WERI-Rb-1 (cell line): Measurements from ENCODE around the gene AGT.

Experiments
- DNase-seq: peaks from one replicate; pipeline ENCODE4 v3.0.0-alpha.2; 2020
- H3K27ac ChIP-seq: fragments of 250-450 bp; sonication (Bioruptor Pico); 2 replicates; pipeline ENCODE4 v1.5.1; 2020; ENCODE audit warnings: mild to moderate bottlenecking, moderate library complexity
- H3K27me3 ChIP-seq: fragments of 250-450 bp; sonication (Bioruptor Pico); 2 replicates; pipeline ENCODE4 v1.5.1; 2021; ENCODE audit warnings: mild to moderate bottlenecking, low read depth, moderate library complexity; ENCODE audit not compliant: insufficient read depth, severe bottlenecking
- H3K36me3 ChIP-seq: fragments of 250-450 bp; sonication (Bioruptor Pico); 2 replicates; pipeline ENCODE4 v1.5.1; 2020; ENCODE audit warnings: mild to moderate bottlenecking, moderate library complexity
- H3K4me3 ChIP-seq: 2 replicates; pipeline ENCODE4 v1.5.1; 2011; ENCODE audit warnings: low read depth, mild to moderate bottlenecking, control low read depth, low read length
- H3K9me3 ChIP-seq: fragments of 250-450 bp; sonication (Bioruptor Pico); 2 replicates; pipeline ENCODE4 v1.5.1; 2021; ENCODE audit warnings: mild to moderate bottlenecking, moderate library complexity; ENCODE audit not compliant: severe bottlenecking
- TF ChIP-seq, protein P1 (sequence below): IDR thresholded peaks from 2 replicates; pipeline ENCODE4 v1.5.1; 2011; ENCODE audit warnings: low read depth, mild to moderate bottlenecking, control low read depth, inconsistent platforms, low read length

The AGT gene

DNA sequence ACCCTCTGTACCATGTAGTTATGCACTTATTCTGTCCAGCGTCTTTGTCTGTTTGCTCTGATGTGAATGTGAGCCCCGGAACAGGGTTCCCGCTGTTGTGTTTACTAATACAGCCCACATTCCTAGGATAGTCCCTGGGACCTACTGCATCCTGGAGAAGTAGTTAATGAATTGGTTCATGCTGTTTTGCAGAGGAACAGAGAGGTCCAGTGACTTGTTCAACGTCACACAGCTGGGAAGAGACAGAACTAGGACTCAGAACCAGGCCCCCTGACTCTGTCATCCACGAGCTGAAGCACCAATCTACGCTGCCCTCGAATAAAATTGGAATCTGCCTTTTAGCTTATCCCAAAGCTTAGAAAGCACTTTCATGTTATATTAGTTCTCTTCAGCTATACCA, 784 bp downstream of the AGT start:
- no peak overlapping the region for H3K4me3 ChIP-seq
- H3K36me3 ChIP-seq: no peaks in the 10 kb centered on the region
- H3K27ac ChIP-seq: no peak overlapping the region
- TF ChIP-seq, protein P1, sequence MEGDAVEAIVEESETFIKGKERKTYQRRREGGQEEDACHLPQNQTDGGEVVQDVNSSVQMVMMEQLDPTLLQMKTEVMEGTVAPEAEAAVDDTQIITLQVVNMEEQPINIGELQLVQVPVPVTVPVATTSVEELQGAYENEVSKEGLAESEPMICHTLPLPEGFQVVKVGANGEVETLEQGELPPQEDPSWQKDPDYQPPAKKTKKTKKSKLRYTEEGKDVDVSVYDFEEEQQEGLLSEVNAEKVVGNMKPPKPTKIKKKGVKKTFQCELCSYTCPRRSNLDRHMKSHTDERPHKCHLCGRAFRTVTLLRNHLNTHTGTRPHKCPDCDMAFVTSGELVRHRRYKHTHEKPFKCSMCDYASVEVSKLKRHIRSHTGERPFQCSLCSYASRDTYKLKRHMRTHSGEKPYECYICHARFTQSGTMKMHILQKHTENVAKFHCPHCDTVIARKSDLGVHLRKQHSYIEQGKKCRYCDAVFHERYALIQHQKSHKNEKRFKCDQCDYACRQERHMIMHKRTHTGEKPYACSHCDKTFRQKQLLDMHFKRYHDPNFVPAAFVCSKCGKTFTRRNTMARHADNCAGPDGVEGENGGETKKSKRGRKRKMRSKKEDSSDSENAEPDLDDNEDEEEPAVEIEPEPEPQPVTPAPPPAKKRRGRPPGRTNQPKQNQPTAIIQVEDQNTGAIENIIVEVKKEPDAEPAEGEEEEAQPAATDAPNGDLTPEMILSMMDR: no peak
- H3K9me3 ChIP-seq: peaks cover 2% of the 10 kb centered on the region
- no peaks in the 10 kb centered on the region for H3K27me3 ChIP-seq
- DNase-seq: no peak

GRCh38 chr1:230712470-230712942, 1.4 kb downstream of the AGT start:
- no peak overlapping the region for H3K4me3 ChIP-seq
- TF ChIP-seq, protein P1: no peak
- DNase-seq: no peak

GRCh38 chr1:230711245-230711644, 2.7 kb downstream of the AGT start:
- H3K27me3 ChIP-seq: no peaks in the 10 kb centered on the region
- TF ChIP-seq, protein P1: no peak

More at GRCh38 chr1:230712470-230712942, 1.4 kb downstream of the AGT start:
- Histone ChIP-seq H3K9me3 (peaks cover 2% of the 10 kb centered on the region), H3K27me3 (no peaks in the 10 kb centered on the region), H3K27ac (no peak overlapping the region), H3K36me3 (no peaks in the 10 kb centered on the region)

GRCh38 chr1:230710543-230710904, 3.4 kb downstream of the AGT start:
- no peak overlapping the region for H3K27ac ChIP-seq
- no peaks in the 10 kb centered on the region for H3K36me3 ChIP-seq
- no peak overlapping the region for H3K4me3 ChIP-seq
- H3K27me3 ChIP-seq: no peaks in the 10 kb centered on the region
- no peak for DNase-seq
- H3K9me3 ChIP-seq: no peaks in the 10 kb centered on the region
- TF ChIP-seq, protein P1: no peak

More at GRCh38 chr1:230711245-230711644, 2.7 kb downstream of the AGT start:
- Histone ChIP-seq H3K36me3 (no peaks in the 10 kb centered on the region), H3K9me3 (no peaks in the 10 kb centered on the region), H3K4me3 (no peak overlapping the region), H3K27ac (no peak overlapping the region)
- DNase-seq: no peak

- TF ChIP-seq, protein P1: no peak
- H3K36me3 ChIP-seq: no peaks in the 10 kb centered on the region
- no peak overlapping the region for H3K27ac ChIP-seq
- no peak overlapping the region for H3K4me3 ChIP-seq
- H3K27me3 ChIP-seq: no peaks in the 10 kb centered on the region
- DNase-seq: no peak
- H3K9me3 ChIP-seq: no peaks in the 10 kb centered on the region
Measured at GRCh38 chr1:230709619-230710542, 4.0 kb downstream of the AGT start.
